GM18867 (cell line): ENCODE results near the gene LRP10.

ENCODE experiments used
- ATAC-seq: cut with Tn5 transposase; IDR thresholded peaks from one replicate; pipeline ENCODE4 v1.9.1; 2021; ENCODE audit warnings: mild to moderate bottlenecking, moderate library complexity; ENCODE audit not compliant: unreplicated experiment

Gene LRP10

DNA sequence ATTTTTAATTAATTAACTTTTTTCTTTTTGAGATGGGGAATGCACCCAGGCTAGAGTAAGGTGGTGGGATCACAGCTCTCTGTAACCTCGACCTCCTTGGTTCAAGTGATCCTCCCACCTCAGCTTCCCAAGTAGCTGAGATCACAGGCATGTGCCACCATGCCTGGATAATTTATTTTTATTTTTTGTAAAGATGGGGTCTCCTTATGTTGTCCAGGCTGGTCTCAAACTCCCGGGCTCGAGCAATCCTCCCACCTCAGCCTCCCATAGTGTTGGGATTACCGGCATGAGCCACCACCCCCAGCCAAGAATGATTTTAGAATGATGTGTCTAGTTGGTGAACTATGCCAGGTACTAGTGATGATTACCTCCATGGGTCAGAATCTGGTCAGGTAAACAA lies 6.6 kb upstream of the LRP10 start:
- ATAC-seq, result no peak

DNA sequence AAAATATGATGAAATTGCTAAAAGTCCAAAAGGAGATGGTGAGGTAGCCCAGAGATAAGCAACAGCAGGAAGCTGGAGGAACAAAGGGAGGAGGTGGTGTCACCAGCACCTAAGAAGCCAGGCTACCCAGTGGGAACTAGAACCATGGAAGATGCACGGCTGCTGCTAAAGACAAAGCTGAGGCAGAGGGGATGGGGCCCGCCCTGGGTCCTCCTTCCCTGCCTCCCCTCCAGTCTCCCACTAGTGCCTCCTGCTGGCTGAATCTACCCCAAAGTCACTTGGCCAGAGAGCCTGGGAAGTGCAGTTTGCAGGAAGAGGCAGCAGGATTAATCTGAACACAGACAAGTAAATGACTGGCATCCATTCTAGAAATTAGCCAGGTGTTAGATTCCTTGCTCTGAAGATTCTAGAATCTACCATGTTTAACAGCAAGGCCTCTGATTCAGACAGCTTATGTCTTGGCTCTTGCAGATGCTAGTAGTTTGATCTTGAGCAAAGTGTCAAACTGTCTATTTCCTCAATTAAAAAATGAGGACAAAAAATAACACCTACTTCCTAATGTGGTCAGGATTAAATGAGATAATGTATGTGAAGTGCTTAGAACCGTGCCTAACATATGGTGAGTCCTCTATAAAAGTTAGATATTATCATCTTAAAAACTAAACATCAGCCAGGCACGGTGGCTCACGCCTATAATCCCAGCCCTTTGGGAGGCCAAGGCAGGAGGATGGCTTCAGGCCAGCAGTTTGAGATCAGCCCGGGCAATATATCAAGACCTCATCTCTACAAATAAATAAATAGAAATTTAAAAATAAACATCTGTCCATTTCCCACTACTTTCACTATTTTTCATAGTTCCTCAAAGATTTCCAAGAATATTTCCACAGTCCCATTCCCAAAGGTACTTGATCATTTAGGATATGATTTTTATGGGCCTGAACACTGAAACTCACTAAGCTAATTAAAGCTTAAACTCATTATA lies 5.8 kb upstream of the LRP10 start:
- ATAC-seq, result no peak

DNA sequence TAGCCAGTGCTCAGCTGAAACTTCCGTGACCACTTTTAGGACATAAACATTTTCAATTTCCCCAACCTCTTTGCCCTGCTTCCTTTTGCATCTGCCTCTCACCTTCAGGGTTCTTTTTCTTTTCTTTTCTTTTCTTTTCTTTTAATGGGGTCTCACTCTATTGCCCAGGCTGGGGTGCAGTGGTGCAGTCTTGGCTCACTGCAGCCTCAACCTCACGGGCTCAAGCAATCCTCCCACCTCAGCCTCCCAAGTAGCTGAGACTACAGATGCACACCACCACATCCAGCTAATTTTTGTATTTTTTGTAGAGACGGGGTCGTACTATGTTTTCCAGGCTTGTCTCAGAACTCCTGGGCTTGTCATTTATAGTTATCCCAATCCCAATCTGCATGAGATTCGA lies 4.7 kb upstream of the LRP10 start:
- ATAC-seq, result no peak

DNA sequence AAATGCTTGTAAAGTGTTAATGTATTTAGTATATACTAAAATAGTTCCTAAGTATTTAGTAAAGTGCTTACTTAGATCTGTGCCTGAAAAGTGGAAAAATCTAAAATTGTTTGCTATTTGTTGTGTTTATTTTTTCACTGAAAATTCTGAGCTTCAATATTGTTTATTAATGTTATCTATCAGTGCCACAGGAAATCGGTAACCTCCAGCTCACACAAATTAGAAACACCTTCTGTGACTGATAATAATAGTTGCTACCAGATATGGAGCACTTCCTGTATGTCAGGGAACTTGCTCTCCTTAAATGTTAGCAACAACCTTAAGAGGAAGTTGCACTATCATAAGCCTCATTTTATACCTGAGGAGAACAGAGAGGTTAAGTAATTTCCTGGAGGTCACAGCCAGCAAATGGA lies 723 bp upstream of the LRP10 start:
- ATAC-seq, result peak; percentile 40

DNA sequence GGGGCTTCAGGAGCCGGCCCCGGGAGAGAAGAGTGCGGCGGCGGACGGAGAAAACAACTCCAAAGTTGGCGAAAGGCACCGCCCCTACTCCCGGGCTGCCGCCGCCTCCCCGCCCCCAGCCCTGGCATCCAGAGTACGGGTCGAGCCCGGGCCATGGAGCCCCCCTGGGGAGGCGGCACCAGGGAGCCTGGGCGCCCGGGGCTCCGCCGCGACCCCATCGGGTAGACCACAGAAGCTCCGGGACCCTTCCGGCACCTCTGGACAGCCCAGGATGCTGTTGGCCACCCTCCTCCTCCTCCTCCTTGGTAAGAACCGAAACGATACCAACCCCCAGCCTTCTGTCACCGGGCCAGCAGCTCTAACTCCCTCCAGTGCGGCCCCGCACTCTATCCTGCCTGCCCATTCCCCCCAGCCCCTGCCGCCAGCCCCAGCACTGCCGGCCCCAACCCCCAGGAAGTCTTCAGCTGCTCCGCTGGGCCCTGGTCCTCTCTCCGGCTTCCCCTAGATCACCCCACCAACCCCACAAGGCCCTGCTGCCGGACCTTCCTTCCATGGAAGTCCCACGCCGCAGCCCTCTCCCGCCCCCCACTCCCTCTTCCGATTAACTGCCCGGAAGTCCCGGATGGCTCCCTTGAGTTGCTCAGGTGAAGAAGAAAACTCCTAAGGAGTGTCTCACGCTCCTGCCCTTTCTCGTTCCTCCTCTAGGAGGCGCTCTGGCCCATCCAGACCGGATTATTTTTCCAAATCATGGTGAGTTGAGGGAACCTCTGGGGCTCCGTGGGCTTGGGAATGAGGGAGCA lies 693 bp downstream of the LRP10 start:
- peak; percentile 23 for ATAC-seq

DNA sequence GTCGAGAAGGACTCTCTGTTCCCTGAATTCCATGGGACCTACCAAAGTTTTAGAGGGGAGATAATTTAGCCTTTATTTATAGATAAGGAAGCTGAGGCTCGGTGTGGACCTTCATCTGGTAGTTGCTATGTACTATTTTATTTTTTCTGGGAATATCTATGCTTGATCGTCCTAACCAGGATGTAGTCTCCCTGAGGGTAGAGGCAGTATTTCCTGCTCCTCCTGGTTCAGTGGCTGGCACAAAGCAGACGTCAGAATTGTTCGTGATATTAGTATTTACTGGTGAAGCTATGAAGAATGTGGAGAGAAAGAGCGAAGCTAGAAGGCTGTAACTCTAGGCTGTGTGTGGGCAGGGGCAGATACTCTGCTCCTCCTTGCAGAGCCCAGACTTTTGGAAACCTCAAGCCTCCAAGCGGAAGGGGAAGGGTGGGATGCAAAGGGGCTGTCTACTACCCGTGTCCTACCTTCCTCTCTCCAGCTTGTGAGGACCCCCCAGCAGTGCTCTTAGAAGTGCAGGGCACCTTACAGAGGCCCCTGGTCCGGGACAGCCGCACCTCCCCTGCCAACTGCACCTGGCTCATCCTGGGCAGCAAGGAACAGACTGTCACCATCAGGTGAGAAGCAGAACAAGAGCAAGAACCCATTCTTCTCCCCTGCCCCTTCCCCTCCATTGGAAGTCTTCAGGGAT lies 1.4 kb downstream of the LRP10 start:
- no peak for ATAC-seq

DNA sequence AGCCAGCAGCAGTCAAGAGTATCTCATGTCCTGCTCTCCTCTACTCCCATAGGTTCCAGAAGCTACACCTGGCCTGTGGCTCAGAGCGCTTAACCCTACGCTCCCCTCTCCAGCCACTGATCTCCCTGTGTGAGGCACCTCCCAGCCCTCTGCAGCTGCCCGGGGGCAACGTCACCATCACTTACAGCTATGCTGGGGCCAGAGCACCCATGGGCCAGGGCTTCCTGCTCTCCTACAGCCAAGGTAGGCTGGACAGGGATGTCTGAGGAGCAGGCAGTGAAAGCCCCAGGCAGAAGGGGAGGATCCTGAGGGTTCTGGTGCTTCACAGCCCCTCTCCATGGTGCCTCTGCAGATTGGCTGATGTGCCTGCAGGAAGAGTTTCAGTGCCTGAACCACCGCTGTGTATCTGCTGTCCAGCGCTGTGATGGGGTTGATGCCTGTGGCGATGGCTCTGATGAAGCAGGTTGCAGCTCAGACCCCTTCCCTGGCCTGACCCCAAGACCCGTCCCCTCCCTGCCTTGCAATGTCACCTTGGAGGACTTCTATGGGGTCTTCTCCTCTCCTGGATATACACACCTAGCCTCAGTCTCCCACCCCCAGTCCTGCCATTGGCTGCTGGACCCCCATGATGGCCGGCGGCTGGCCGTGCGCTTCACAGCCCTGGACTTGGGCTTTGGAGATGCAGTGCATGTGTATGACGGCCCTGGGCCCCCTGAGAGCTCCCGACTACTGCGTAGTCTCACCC lies 3.6 kb downstream of the LRP10 start:
- no peak for ATAC-seq

DNA sequence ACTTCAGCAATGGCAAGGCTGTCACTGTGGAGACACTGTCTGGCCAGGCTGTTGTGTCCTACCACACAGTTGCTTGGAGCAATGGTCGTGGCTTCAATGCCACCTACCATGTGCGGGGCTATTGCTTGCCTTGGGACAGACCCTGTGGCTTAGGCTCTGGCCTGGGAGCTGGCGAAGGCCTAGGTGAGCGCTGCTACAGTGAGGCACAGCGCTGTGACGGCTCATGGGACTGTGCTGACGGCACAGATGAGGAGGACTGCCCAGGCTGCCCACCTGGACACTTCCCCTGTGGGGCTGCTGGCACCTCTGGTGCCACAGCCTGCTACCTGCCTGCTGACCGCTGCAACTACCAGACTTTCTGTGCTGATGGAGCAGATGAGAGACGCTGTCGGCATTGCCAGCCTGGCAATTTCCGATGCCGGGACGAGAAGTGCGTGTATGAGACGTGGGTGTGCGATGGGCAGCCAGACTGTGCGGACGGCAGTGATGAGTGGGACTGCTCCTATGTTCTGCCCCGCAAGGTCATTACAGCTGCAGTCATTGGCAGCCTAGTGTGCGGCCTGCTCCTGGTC lies 4.3 kb downstream of the LRP10 start:
- ATAC-seq, result no peak

DNA sequence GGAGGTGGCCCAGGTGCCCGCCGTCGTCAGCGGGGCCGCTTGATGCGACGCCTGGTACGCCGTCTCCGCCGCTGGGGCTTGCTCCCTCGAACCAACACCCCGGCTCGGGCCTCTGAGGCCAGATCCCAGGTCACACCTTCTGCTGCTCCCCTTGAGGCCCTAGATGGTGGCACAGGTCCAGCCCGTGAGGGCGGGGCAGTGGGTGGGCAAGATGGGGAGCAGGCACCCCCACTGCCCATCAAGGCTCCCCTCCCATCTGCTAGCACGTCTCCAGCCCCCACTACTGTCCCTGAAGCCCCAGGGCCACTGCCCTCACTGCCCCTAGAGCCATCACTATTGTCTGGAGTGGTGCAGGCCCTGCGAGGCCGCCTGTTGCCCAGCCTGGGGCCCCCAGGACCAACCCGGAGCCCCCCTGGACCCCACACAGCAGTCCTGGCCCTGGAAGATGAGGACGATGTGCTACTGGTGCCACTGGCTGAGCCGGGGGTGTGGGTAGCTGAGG lies 5.5 kb downstream of the LRP10 start:
- ATAC-seq, result no peak

DNA sequence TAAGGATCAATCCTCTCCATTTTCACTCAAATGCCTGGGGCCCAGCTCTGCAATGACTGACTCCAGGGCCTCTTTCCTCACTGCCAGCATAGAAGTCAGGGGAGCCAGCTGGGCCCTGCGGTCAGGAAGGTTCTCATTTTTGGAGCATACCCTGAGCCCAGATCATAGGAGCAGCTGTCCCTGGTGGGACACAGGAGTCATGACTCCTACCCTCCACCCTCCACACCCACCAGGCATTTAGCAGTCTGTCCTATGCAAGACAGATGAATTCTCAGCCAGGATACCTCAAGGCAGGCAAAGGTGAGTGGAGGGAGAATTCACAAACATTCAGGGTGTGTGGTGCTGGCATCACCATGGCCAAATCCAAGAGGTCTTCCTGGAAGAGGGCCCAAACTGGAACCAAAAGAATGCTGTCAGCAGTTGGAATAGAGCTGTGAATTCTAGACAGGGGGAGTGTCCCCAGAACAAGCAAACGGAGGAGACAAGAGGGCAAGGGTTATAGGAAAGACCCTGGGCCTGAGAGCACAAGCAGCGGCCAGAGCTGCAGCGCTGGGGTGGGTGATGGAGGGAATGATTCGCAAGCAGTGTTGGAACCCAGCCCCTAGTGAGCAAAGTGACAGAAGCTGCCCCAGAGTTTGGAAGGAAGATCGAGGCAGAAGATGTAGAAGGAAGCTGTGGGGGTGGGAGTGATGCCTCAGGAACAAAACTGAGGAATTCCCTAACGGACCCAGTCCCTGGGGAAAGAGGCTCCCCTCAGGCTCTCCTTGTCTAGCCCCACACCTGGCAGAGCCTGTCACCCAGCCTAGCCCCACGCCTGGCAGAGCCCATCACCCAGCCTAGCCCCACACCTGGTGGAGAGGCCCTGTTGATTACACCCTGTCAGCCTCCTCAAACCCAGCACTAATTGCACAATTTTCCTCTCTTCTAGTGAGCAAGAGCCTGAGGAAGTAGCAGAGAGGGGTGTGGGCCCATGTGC lies 7.0 kb downstream of the LRP10 start:
- no peak for ATAC-seq

DNA sequence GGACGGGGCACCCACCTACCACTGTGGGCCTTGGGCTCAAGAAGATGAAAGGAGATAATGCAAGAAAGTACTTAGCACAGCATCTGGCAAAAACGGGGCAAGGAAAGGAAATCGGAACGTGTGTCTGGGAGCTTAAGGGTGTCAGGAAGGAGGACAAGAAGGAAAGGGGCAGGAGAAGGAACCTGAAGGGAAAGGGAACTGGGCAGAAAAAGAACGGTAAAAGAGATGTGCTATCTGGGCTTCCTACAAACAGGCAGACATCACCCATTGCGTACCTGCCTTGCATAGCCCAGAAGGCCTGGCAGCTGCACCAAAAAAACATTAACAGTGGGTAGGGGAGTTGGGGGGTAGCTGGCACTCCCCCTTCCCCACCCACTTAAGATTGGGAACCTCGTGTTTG lies 10.5 kb downstream of the LRP10 start:
- no peak for ATAC-seq

DNA sequence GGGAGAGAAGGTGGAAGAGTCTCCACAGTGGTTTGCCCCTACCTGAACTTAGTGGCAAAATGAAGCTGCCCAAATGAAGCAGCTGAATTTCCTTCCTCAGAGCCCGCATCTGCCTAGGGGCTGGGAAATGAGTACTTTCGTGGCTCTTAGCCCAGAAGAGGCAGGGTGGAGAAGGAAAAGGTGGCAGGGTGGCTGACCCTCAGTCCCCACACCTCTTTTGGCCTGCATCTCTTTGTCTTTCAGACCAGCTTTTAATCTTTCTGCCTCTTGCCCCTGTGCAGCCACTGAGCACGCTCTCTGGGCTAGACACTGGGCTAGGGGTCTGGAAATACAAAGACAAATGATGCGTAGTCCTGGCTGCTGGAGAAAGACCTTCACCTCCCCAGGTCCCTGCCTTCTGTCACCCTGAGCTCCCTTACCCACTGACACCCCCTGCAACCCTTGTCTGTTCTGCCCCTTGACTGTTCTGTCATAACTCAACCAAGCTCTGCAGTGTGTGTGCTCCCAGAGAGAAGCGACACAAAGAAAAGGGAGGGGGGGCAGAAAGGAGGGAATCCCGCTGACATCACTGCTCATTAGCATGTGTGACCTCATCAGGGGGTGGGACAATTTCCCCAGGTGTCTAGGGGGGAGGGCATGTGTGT lies 11.1 kb downstream of the LRP10 start:
- no peak for ATAC-seq

DNA sequence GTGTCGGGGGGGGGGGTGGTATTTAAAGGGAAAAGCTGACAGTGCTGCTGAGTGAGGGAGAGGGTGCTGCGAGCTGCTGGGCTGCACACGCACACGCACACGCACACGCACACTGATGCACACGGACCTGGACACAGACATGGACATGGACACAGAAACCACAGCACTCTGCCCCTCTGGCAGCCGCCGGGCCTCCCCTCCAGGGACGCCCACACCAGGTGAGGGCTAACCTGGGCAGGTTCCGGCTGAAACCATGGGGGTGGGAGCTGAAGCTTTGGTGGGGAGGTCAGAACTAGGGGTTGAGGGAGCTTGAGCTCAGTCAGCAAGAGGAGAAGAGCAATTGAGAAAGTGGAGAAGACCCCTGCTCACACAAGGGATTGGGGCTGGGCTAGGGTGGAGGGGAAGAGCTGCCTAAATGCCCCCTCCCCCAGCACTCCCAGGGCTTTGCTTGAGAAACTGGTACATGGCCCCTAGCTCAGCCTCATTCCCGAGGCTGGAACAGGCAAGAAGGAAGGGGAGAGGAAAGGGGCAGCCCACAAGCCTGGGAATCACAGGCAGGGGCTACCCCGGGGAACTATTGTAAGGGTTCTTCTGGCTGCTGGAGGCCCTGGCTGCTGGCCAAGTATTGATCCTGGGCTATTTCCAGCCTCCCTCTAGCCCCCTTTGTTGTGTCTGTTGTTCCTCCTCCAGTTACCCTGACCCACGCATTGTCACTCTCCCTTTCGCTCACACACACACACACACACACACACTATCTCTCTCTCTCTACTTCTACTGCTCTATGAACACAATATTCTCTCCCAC lies 11.8 kb downstream of the LRP10 start, which contains the start of gene REM2:
Gene REM2 (plus strand): TSS at position 50 of the 804 bp plus-strand sequence. CDS start 66 bp downstream, at position 116.
- no peak for ATAC-seq

DNA sequence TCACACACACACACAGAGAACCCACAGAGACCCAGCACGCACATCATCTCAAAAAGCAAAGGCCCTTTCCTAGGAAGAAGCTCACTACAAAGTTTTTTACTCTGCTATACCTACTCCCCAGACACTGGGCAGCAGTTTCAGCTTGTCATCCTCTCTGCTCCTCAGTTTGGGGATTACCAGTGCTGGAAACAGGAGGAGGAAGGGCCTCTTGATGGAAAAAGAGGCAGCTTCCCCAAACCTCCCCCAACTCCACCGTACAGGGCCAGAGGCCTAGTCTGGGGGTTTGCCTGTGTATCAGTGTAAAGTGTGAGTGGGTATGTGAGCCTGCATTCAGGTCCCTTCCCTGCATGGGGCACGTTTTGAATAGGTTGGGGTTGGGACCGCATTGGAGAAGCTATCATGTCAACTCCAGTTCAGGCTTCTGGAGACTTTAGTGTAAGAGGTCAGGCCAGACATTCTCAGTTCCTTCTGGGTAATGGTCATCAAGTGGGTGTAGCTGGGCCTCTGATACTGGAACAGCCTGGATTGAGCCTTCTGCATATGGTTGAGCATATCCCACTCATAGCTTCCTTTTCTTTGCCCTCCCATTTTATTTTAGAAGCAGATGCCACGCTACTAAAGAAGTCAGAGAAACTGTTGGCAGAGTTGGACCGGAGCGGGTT lies 12.7 kb downstream of the LRP10 start:
- no peak for ATAC-seq

DNA sequence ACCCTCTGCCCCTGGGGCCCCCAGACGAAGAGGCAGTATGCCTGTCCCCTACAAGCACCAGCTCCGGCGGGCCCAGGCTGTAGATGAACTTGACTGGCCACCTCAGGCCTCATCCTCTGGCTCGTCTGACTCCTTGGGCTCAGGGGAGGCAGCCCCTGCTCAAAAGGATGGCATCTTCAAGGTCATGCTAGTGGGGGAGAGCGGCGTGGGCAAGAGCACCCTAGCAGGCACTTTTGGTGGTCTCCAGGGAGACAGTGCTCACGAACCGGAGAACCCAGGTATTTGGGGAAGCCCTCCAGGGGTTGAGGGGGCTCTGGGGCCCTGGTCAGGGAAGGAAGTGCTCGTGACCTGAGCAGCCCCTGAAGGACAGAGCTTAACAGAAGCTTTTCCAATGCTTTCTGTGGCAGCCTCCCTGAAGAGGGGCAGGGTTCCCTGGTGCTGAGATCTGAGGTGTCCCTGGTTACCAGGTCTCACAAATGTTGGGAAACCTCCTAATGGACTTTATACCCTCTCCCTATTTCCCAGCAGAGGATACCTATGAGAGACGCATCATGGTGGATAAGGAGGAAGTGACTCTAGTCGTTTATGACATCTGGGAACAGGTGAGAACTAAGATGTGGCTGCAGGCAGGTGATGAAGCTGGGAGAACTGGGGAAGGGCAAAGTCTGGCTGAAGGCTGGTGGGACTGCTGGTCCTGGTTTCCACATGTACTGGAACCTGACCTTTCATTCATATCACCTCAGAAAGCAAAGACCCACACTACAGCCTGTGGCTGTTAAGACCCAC lies 13.4 kb downstream of the LRP10 start:
- ATAC-seq, result no peak

DNA sequence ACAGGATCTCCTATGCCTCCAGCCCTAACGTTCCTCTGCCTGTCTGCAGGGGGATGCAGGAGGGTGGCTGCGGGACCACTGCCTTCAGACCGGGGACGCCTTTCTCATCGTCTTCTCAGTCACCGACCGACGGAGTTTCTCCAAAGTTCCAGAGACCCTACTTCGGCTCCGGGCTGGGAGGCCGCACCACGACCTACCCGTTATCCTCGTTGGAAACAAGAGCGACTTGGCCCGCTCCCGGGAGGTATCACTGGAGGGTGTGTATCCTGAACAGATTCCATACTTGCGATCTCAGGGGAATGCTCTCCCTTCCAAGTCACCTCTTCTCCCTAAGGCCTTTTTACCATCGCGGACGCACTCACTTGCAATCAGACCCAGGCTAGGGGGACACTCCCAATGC lies 14.4 kb downstream of the LRP10 start:
- ATAC-seq, result no peak
